ENCODE data around the gene UMODL1.

UMODL1 gene

GRCh38 chr21:42160111-42160721 is 89.1 kb downstream of the UMODL1 start:
- H3K4me1 Mint-ChIP-seq (ENCODE audit: low read depth in 2 of 2), result peaks cover 13 to 15% of the 10 kb centered on the region in 2 donors
- H3K27me3 Mint-ChIP-seq, result peaks cover 7 to 21% of the 10 kb centered on the region in 2 donors
- DNase-seq (no peak), ATAC-seq (replicated peaks) (peak; percentile 29)
- no peak overlapping the region for H3K4me3 Mint-ChIP-seq
- H3K27ac Mint-ChIP-seq, result no peak overlapping the region
- H3K9me3 Mint-ChIP-seq, result no peaks in the 10 kb centered on the region
- peaks cover 3% of the 10 kb centered on the region for H3K36me3 Mint-ChIP-seq (ENCODE audit: insufficient read depth)

DNA sequence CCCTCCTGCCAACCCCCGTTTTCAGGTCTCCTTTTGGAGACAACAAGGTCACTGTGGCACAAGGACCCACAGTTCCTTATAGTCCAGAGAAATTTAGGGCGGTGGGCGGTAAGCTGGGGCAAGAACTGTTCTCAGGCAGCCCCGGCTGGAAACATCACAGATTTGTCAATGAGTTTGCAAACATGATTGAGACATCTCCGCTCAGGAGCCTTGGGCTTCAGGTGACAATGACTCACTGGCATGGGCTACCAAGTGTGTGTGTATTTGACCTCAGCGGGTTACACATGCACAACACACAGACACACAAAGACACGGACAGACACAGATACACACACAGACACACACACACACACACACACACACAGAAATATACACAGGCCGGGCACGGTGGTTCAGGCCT is 89.6 kb downstream of the UMODL1 start:
- H3K4me3 Mint-ChIP-seq, result no peak overlapping the region
- no peak overlapping the region for H3K27ac Mint-ChIP-seq
- ATAC-seq (replicated peaks) (no peak), DNase-seq (no peak)
- peaks cover 13 to 15% of the 10 kb centered on the region in 2 donors for H3K4me1 Mint-ChIP-seq (ENCODE audit: low read depth in 2 of 2)
- no peaks in the 10 kb centered on the region for H3K9me3 Mint-ChIP-seq
- peaks cover 7 to 21% of the 10 kb centered on the region in 2 donors for H3K27me3 Mint-ChIP-seq
- peaks cover 3% of the 10 kb centered on the region for H3K36me3 Mint-ChIP-seq (ENCODE audit: insufficient read depth)

DNA sequence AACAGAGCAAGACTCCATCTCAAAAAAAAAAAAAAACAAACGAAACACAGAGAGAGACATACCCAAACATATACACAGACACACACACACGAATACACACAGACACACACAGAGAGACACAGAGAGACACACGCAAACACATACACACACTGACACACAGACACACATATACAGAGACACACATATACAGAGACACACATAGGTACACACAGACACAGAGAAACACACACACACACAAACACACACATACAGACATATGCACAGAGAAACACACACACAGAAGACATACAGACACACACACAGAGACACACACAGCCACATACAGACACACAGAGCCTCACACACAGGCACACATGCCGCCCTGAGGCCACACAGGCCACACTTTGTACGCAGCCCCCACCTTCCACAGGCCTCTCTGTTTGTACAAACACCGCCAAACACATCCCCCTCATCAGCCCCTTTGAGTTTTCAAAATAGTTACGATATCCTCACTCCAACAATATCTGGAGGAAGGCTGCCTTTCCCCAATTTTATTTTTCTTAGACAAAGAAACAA is 90.4 kb downstream of the UMODL1 start:
- DNase-seq (no peak), ATAC-seq (replicated peaks) (no peak)
- peak overlapping the region in 1 of 2 donors; percentile 1 for H3K27ac Mint-ChIP-seq
- H3K4me1 Mint-ChIP-seq (ENCODE audit: low read depth in 2 of 2), result peaks cover 13 to 15% of the 10 kb centered on the region in 2 donors
- H3K4me3 Mint-ChIP-seq, result no peak overlapping the region
- H3K27me3 Mint-ChIP-seq, result peaks cover 7 to 21% of the 10 kb centered on the region in 2 donors
- peaks cover 3% of the 10 kb centered on the region for H3K36me3 Mint-ChIP-seq (ENCODE audit: insufficient read depth)
- H3K9me3 Mint-ChIP-seq, result no peaks in the 10 kb centered on the region

- ATAC-seq (replicated peaks) (no peak), DNase-seq (no peak)
- Mint-ChIP-seq H3K27ac (peak overlapping the region; percentile 73 to 82), H3K27me3 (peaks cover 7 to 18% of the 10 kb centered on the region in 2 donors), H3K4me3 (no peak overlapping the region), H3K4me1 (ENCODE audit: low read depth in 2 of 2) (peaks cover 13 to 15% of the 10 kb centered on the region in 2 donors), H3K36me3 (ENCODE audit: insufficient read depth) (peaks cover 3% of the 10 kb centered on the region), H3K9me3 (no peaks in the 10 kb centered on the region)
These were observed 91.0 kb downstream of the UMODL1 start for GRCh38 chr21:42161956-42162681.

DNA sequence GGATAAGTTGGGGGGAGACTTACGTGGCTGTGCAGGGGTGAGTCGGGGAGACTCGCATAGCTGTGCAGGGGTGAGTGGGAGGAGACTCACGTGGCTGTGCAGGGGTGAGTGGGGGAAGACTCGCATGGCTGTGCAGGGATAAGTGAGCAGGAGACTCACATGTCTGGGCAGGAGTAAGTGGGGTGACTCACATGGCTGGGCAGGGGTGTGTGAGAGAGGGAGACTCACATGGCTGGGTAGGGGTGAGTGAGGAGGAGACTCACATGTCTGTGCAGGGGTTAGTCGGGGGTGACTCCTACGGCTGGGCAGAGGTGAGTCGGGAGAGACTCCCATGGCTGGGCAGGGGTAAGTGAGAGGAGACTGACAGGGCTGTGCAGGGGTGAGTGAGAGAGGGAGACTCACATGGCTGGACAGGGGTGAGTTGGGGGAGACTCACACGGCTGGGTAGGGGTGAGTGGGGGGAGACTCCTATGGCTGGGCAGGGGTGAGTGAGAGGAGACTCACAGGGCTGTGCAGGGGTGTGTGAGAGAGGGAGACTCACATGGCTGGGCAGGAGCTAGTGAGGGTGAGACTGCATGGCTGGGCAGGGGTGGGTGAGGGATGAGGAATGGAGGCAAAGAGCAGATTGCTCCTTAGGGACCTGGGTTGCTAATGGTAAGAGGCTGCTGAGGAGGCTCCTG is 91.9 kb downstream of the UMODL1 start:
- DNase-seq, result no peak
- no peak overlapping the region for H3K4me3 Mint-ChIP-seq
- no peak for ATAC-seq (replicated peaks)

DNA sequence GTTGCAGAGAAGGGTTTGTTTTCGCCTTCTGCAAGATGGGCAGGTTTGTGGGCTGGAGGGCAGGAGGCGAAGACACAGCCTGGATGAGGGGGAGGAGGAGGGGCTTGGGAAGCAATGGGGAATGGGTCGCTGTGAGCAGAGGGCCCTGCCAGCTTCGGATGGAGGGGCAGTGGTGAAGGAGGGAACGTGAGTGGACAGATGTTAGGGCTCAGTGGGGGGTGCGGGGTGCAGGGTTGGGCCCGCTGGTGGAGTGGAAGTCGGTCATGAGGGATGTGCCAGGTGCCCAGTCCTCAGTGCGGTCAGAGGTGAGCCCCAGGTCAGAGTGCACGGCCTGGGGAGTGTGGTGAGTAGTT is 92.4 kb downstream of the UMODL1 start:
- Mint-ChIP-seq H3K27ac (peak overlapping the region in 1 of 2 donors; percentile 82), H3K27me3 (peaks cover 7 to 9% of the 10 kb centered on the region in 2 donors), H3K9me3 (no peaks in the 10 kb centered on the region), H3K4me3 (no peak overlapping the region), H3K4me1 (ENCODE audit: low read depth in 2 of 2) (peaks cover 13 to 15% of the 10 kb centered on the region in 2 donors), H3K36me3 (ENCODE audit: insufficient read depth) (peaks cover 3% of the 10 kb centered on the region)
- ATAC-seq (replicated peaks) (no peak), DNase-seq (no peak)

More for the DNA sequence above, 91.9 kb downstream of the UMODL1 start:
- peak overlapping the region; percentile 73 to 82 for H3K27ac Mint-ChIP-seq
- peaks cover 7 to 9% of the 10 kb centered on the region in 2 donors for H3K27me3 Mint-ChIP-seq
- H3K9me3 Mint-ChIP-seq, result no peaks in the 10 kb centered on the region
- peaks cover 13 to 15% of the 10 kb centered on the region in 2 donors for H3K4me1 Mint-ChIP-seq (ENCODE audit: low read depth in 2 of 2)
- peaks cover 3% of the 10 kb centered on the region for H3K36me3 Mint-ChIP-seq (ENCODE audit: insufficient read depth)

GRCh38 chr21:42164064-42164789 is 93.1 kb downstream of the UMODL1 start:
- peak; percentile 82 for ATAC-seq (replicated peaks)
- DNase-seq, result peak; percentile 33 to 53 (median 47)
- Mint-ChIP-seq H3K4me3 (no peak overlapping the region), H3K36me3 (ENCODE audit: insufficient read depth) (peaks cover 3% of the 10 kb centered on the region), H3K9me3 (no peaks in the 10 kb centered on the region), H3K27me3 (peaks cover 2 to 3% of the 10 kb centered on the region in 2 donors), H3K27ac (peak overlapping the region in 1 of 2 donors; percentile 82), H3K4me1 (ENCODE audit: low read depth in 2 of 2) (peaks cover 13 to 14% of the 10 kb centered on the region in 2 donors)

GRCh38 chr21:42164818-42165217 is 93.7 kb downstream of the UMODL1 start:
- H3K4me1 Mint-ChIP-seq (ENCODE audit: low read depth in 2 of 2), result peaks cover 12 to 14% of the 10 kb centered on the region in 2 donors
- H3K27me3 Mint-ChIP-seq, result no peaks in the 10 kb centered on the region
- no peaks in the 10 kb centered on the region for H3K9me3 Mint-ChIP-seq
- DNase-seq, result no peak
- peaks cover 3% of the 10 kb centered on the region for H3K36me3 Mint-ChIP-seq (ENCODE audit: insufficient read depth)
- H3K27ac Mint-ChIP-seq, result no peak overlapping the region
- H3K4me3 Mint-ChIP-seq, result no peak overlapping the region
- ATAC-seq (replicated peaks), result no peak

GRCh38 chr21:42165901-42166300 is 94.8 kb downstream of the UMODL1 start:
- Mint-ChIP-seq H3K4me3 (no peak overlapping the region), H3K36me3 (ENCODE audit: insufficient read depth) (peaks cover 6% of the 10 kb centered on the region), H3K27me3 (no peaks in the 10 kb centered on the region), H3K9me3 (no peaks in the 10 kb centered on the region), H3K4me1 (ENCODE audit: low read depth in 2 of 2) (peaks cover 12 to 21% of the 10 kb centered on the region in 2 donors), H3K27ac (no peak overlapping the region)
- DNase-seq (no peak), ATAC-seq (replicated peaks) (no peak)

DNA sequence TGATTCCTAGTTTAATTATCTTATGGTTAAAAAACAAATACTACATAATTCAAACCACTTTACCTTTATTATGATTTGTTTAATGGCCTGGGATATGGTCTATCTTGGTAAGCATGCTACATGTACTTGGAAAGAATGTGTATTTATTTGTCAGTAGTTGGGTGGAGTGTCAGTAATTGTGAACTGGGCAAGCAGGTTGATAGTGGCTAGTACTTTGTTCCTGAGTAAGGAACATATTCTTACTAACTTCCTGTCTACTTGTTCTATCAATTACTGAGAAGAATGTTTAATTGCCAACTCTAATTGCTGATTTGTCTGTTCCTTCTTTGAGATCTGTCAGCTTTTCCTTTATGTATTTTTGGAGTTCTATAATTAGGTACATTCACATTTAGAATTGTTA is 98.6 kb downstream of the UMODL1 start:
- no peak for ATAC-seq (replicated peaks)
- H3K27ac Mint-ChIP-seq, result no peak overlapping the region
- no peak overlapping the region for H3K4me3 Mint-ChIP-seq

DNA sequence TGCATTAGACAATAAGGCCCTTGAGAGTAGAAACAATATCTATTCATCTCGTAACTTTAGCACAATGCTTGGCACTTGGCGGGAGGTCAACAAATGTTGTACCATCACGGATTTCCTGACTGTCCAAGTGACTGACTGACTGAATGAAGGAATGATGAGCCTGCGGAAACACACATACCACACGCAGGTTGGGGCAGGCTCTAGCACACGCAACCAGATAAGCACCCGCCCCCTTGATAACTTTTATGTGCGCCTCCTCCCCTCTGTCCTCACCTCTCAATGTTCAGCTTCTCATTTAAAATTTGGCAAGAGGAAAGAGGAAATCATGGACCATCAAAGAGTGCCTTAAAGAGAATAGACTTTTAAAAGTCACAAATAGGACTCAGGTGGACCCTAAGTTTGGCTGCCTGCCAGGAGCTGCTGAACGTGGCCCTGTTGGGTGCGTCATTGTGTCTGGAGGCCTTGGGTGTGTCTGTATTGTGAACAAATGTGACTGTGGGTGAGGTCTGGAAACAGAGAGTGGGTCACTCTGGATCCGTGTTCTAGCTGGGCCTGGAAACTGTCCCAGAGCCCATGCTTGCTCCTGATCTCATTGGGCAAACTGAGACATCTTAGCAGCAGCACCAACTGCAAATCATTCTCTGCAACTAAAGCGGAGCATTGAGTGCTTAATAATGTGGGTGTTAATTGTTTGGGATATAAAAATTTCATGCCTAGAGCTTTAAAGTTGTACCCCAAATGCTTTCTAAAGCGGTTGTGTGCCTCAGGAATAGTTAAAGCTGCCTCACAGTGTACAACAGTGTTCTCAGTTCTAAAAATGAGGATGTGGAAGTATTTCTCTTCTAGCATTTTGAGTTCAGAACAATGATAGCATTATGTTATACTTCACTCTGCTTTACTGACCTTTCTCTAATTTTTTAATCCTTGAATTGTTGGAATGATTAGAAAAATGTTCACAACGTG is 100.3 kb downstream of the UMODL1 start:
- Mint-ChIP-seq H3K36me3 (ENCODE audit: insufficient read depth) (peaks cover 7% of the 10 kb centered on the region), H3K27ac (no peak overlapping the region), H3K9me3 (no peaks in the 10 kb centered on the region), H3K4me3 (no peak overlapping the region), H3K4me1 (ENCODE audit: low read depth in 2 of 2) (peaks cover 3 to 8% of the 10 kb centered on the region in 2 donors), H3K27me3 (no peaks in the 10 kb centered on the region)
- ATAC-seq (replicated peaks), result no peak
- DNase-seq, result no peak

More for the DNA sequence above, 98.6 kb downstream of the UMODL1 start:
- no peak for DNase-seq
- no peaks in the 10 kb centered on the region for H3K27me3 Mint-ChIP-seq
- peaks cover 3 to 8% of the 10 kb centered on the region in 2 donors for H3K4me1 Mint-ChIP-seq (ENCODE audit: low read depth in 2 of 2)
- H3K9me3 Mint-ChIP-seq, result no peaks in the 10 kb centered on the region
- H3K36me3 Mint-ChIP-seq (ENCODE audit: insufficient read depth), result peaks cover 2% of the 10 kb centered on the region
